Measurements from ENCODE around the gene ADPGK. TPM values are rescaled to one million over a fixed set of nuclear protein-coding genes. Genes with fewer than 3 reads are reported as not detected.
A peak's percentile ranks its signal among the peaks of the same experiment; 100 is the strongest.
"Not testable (repeated sequence)": the region's sequence is repeated elsewhere in the genome, so short reads cannot be mapped to it uniquely, and the experiment has no call there.

The ADPGK gene
- total and polyA plus RNA-seq, 8 donors = 54.8 to 89.6 (median 75.0) TPM

- H3K27me3 ChIP-seq = peaks cover 0 to 7% of the 10 kb centered on the region in 2 donors
- TF ChIP-seq CTCF (IDR thresholded peaks at IDR 0.05) = no peak
- no peak overlapping the region for H3K4me3 ChIP-seq
- H3K27ac ChIP-seq = no peak overlapping the region
- intact Hi-C loops (cut with DNase I) = no loop called here
- H3K4me1 ChIP-seq = no peaks in the 10 kb centered on the region
- DNase-seq (no peak), ATAC-seq (peak; percentile 16)
- H3K9me3 ChIP-seq = no peaks in the 10 kb centered on the region
- no peaks in the 10 kb centered on the region for H3K36me3 ChIP-seq
Measured at GRCh38 chr15:72809329-72809728, 25.8 kb upstream of the ADPGK start.

GRCh38 chr15:72807346-72807745 lies 23.8 kb upstream of the ADPGK start:
- H3K27me3 ChIP-seq; H3K4me1 ChIP-seq; H3K27ac ChIP-seq; H3K36me3 ChIP-seq; H3K4me3 ChIP-seq; H3K9me3 ChIP-seq; intact Hi-C loops (cut with DNase I); ATAC-seq; DNase-seq: not testable (repeated sequence)

- peaks cover 0 to 27% of the 10 kb centered on the region in 2 donors for H3K27me3 ChIP-seq
- H3K4me3 ChIP-seq = no peak overlapping the region
- TF ChIP-seq CTCF (IDR thresholded peaks at IDR 0.05) = no peak
- ATAC-seq (no peak), DNase-seq (no peak)
- intact Hi-C loops (cut with DNase I) = no loop called here
- no peak overlapping the region for H3K27ac ChIP-seq
- no peaks in the 10 kb centered on the region for H3K4me1 ChIP-seq
- H3K36me3 ChIP-seq = no peaks in the 10 kb centered on the region
- no peaks in the 10 kb centered on the region for H3K9me3 ChIP-seq
Measured at GRCh38 chr15:72803006-72803405, 19.4 kb upstream of the ADPGK start.

GRCh38 chr15:72801590-72802325 lies 18.2 kb upstream of the ADPGK start:
- peaks cover 0 to 12% of the 10 kb centered on the region in 2 donors for H3K4me1 ChIP-seq
- DNase-seq = no peak

GRCh38 chr15:72800833-72801481 lies 17.4 kb upstream of the ADPGK start:
- ATAC-seq = no peak

More at GRCh38 chr15:72801590-72802325, 18.2 kb upstream of the ADPGK start:
- H3K9me3 ChIP-seq = no peaks in the 10 kb centered on the region
- no peak for ATAC-seq
- H3K27me3 ChIP-seq = peaks cover 0 to 37% of the 10 kb centered on the region in 2 donors
- H3K36me3 ChIP-seq = no peaks in the 10 kb centered on the region
- H3K4me3 ChIP-seq = no peak overlapping the region
- no peak for TF ChIP-seq CTCF (IDR thresholded peaks at IDR 0.05)
- intact Hi-C loops (cut with DNase I) = no loop called here
- H3K27ac ChIP-seq = no peak overlapping the region

More at GRCh38 chr15:72800833-72801481, 17.4 kb upstream of the ADPGK start:
- TF ChIP-seq CTCF (IDR thresholded peaks at IDR 0.05) = no peak
- Histone ChIP-seq H3K36me3 (no peaks in the 10 kb centered on the region), H3K4me3 (no peak overlapping the region), H3K4me1 (peaks cover 3 to 17% of the 10 kb centered on the region in 2 donors), H3K27me3 (peaks cover 0 to 45% of the 10 kb centered on the region in 2 donors), H3K9me3 (no peaks in the 10 kb centered on the region), H3K27ac (no peak overlapping the region)
- DNase-seq = peak in 1 of 4 donors; percentile 41
- intact Hi-C loops (cut with DNase I) = no loop called here
